ENCODE results near the gene IRX4.
"Not testable (repeated sequence)": the region's sequence is repeated elsewhere in the genome, so short reads cannot be mapped to it uniquely, and the experiment has no call there.

IRX4 gene

DNA sequence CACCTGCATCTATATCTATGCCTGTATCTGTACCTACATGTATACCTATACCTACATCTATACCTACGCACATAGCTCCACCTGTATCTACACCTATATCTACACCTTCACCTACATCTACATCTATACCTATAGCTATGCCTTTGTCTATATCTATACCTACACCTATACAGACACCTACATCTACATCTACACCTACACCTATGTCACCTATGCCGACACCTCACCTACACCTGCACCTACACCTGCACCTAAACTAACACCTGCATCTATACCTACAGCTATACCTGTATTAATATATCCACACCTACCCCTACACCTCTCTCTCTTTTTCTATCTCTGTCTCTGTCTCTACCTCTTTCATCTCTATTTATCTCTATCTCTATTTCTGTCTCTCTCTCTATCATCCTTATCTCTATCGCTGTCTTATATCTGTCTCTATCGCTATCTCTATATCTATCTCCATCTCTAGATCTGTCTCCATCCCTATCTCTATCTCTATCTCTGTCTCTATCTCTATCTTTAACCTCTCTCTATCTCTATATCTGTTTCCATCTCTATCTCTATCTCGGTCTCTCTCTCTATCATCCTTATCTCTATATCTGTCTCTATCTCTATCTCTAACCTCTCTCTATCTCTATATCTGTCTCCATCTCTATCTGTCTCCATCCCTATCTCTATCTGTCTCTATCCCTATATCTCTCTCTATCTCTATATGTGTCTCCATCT lies 37.9 kb downstream of the IRX4 start:
- no peak for DNase-seq (ENCODE audit: extremely low read depth, low read depth)
- TF ChIP-seq, protein P1, sequence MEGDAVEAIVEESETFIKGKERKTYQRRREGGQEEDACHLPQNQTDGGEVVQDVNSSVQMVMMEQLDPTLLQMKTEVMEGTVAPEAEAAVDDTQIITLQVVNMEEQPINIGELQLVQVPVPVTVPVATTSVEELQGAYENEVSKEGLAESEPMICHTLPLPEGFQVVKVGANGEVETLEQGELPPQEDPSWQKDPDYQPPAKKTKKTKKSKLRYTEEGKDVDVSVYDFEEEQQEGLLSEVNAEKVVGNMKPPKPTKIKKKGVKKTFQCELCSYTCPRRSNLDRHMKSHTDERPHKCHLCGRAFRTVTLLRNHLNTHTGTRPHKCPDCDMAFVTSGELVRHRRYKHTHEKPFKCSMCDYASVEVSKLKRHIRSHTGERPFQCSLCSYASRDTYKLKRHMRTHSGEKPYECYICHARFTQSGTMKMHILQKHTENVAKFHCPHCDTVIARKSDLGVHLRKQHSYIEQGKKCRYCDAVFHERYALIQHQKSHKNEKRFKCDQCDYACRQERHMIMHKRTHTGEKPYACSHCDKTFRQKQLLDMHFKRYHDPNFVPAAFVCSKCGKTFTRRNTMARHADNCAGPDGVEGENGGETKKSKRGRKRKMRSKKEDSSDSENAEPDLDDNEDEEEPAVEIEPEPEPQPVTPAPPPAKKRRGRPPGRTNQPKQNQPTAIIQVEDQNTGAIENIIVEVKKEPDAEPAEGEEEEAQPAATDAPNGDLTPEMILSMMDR (IDR thresholded peaks at IDR 0.05; ENCODE audit: low read depth, low read length) = no peak

DNA sequence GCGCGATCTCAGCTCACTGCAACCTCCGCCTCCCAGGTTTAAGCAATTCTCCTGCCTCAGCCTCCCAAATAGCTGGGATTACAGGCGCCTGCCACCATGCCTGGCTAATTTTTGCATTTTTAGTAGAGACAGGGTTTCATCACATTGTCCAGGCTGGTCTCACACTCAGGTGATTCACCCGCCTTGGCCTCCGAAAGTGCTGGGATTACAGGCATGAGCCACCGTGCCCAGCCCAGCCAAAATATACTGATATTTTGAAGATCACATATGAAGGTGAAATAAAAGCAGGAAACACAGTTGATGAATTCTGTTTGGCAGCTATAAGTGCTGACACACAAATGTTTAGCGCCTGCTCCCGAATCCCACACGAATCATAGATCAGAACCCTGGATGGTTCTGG lies 39.0 kb downstream of the IRX4 start:
- DNase-seq (ENCODE audit: extremely low read depth, low read depth) = not testable (repeated sequence)

DNA sequence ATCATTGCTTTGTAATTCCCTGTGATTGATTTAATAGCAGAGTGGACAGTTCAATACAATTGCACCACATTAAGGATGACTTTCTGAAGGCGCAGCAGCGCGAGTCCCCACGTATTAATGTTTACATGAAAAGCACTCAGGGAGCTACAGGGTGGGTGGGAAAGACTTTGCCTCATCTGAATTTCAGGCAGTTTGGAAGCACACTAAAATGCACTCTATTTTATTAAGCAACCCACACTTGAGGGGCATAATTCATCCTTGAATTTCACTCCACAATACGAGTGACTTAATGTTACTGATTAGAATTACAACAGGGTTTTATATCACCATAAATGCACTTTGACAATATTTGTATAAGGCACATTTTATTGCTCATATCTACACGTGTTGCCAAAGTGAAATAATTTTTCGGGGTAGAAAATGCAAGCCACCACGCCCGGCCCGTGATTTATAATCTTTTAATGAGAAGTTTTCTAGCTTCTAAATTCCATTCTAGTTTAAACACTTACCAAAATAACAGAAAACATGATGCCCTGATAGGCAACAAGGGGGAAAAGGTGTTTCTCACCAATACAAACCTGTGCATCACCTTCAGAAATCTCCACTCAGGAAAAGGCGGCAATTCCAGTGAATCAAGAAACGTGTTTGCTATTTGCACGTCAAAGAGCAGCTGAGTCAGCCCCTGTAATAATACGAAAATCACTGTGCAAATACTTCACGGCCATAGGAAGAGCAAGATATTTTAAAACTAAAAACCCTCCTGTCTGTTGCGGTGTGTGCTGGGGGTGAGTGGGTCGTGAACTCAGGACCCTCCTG lies 40.5 kb downstream of the IRX4 start:
- DNase-seq (ENCODE audit: extremely low read depth, low read depth) = no peak
- TF ChIP-seq, protein P1 (IDR thresholded peaks at IDR 0.05; ENCODE audit: low read depth, low read length) = no peak

DNA sequence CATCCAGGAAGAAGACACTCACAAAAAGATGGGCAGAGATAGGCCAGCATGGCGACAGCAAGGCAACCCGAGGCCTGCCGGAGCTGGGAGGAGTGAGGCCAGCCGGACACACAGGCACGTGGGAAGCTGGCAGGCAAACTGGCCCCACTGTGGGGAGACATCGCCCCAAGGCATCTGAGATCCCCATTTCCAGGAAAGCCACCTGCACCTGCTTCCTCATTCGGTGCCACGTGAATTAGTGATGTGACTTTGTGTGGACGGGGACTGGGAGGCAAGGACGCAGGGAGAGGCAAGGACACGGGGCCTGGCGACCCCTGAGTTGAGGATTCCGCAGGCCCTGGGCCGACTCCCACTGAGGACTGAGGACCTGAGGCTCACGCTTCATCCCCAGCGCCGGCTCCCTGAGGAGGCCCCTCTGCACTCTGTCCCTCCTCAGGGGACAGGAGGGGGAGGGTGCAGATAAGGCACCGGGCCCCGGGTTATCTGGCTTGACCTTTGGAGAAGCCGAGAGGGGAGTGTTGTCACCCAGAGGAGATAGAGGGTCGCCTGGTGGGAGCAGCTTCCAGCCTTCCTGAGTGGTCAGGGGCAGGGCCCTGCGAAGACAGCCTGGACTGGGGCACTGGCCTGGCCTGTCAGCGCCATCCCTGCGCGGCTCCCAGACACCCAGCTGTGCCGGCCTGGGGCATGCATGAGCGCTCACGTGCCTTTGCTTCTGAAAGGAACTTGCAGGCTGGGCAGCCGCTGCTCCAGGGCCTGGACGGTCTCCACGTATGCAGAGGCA lies 41.8 kb downstream of the IRX4 start:
- TF ChIP-seq, protein P1 (IDR thresholded peaks at IDR 0.05; ENCODE audit: low read depth, low read length) = no peak
- DNase-seq (ENCODE audit: extremely low read depth, low read depth) = no peak

DNA sequence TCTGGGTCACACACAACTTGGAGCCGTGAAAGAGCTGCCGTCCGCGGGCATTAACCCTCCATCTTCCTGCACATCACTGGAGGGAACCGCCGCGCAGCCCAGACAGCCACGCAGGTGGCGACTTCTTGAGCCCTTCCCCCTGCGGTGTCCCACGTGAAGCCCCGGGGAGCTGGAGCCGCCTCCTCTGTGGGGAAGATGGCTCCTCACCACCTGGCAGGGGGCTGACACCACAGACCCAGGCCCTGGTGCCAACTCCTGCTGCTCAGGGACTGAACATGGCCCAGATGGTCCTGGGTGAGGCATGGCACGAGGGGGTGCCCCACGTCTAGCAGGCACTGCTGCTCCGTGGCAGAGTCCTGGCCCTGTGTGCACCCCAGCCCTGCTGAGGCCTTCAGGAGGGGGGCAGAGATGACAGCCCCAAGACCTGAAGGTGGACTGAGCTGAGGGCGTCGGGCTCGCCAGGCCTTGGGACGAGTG lies 42.6 kb downstream of the IRX4 start:
- DNase-seq (ENCODE audit: extremely low read depth, low read depth) = no peak
- TF ChIP-seq, protein P1 (IDR thresholded peaks at IDR 0.05; ENCODE audit: low read depth, low read length) = no peak

DNA sequence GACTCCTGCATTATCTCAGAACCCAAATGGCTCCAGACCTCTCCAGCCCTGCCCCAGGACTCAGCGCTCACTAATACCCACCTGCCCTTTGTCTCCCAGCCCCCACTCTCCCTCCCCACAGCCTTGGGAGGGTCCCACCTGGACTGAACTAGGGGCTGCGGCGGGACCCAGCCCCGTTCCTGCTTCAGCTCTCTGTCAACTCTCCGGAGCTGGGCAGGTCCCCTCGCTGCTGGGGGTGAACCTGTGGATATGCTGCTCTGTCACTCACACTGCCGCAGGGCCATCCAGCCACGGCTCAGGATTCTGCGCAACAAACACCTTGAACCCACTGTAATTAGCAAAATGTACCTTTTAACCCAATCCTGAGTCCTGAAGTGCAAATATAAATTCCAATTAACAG lies 44.7 kb downstream of the IRX4 start:
- TF ChIP-seq, protein P1 (IDR thresholded peaks at IDR 0.05; ENCODE audit: low read depth, low read length) = no peak
- DNase-seq (ENCODE audit: extremely low read depth, low read depth) = no peak

DNA sequence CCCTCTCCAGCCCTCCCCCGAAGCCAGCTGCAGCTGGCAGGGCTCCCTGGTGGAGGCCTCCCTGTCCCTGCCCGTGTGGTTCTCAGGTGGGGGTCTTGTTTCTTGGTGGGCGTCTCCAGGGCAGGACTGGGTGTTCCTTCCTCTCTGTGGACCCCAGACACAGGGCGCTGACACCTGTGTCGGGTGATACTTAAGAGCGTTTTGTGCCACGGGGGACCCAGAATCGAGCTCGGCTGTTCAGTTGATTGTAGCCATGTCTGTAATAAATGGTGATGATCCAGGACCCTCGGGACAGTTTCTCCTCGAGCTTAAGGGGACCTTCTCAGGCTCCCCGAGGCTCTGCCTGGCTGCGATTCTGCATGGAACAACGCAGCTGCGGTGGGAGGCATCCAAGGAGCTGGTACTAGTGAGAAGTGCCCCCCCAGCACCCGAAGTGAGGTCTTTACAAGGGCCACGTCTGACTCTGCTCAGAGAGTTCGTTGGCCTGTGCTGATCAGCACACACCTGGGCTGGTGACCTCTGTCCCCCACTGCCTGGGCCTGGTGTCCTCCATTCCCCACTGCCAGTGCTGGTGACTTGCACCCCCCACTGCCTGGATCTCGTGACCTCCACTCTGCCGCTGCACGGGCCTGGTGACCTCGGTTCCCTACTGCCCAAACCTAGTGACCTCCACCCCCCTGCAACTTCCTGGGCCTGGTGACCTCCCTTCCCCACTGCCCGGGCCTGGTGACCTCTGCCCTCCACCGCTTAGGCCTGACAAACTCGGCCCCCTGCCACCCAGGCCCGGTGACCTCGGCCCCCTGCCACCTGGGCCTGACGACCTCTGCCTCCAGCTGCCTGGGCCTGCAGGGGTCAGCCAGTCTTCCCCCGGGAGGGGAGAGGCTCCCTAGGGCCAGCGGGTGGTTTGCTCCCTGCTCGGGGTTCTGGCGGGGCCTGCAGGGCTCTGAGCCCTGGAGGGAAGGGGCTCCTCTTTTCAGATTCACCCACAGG lies 45.5 kb downstream of the IRX4 start:
- TF ChIP-seq, protein P1 (IDR thresholded peaks at IDR 0.05; ENCODE audit: low read depth, low read length) = no peak

More for the DNA sequence above, 45.5 kb downstream of the IRX4 start:
- DNase-seq (ENCODE audit: extremely low read depth, low read depth) = no peak
